Measurements from ENCODE around the gene CD59.

CD59 gene, protein sequence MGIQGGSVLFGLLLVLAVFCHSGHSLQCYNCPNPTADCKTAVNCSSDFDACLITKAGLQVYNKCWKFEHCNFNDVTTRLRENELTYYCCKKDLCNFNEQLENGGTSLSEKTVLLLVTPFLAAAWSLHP

DNA sequence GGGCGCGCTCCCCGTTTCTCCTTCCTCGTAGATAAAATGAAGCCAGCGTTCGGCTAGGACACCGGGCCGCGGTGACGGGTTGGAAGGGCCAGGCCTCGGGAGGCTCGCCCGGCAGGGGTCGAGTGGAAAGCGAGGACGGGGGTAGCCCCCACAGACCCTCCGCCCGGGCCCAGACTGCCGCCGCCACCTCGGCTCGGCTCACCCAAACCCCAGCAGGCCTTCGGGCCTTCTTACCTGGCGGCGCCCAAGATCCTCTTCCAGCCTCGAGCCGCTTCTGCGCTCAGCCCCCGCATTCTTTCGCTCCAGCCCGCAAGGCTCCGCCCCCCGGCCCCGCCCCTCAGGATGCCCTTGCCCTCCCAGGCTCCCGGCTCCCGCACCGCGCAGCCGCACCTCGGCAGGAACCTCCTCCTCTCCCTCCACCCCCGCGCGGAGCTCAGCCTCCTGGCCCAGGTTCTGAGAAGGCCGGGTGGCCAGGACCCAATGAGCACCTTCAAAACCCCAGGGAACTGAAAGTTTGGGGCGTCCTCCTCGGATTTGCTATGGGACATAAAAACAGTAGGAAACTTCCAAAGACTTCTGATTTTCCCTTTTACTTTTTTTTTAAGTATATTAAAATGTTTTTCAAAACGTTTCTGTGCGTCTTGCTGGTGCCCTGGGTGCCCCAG, at the start of gene CD59:
Gene CD59, minus strand, starts transcription at position 276 of the 665 bp plus-strand sequence. CDS start 13,978 bp downstream, outside the sequence.
- DNase-seq (ENCODE audit: low read depth in 3 of 3): peak; percentile 87 to 94 (median 89)

DNA sequence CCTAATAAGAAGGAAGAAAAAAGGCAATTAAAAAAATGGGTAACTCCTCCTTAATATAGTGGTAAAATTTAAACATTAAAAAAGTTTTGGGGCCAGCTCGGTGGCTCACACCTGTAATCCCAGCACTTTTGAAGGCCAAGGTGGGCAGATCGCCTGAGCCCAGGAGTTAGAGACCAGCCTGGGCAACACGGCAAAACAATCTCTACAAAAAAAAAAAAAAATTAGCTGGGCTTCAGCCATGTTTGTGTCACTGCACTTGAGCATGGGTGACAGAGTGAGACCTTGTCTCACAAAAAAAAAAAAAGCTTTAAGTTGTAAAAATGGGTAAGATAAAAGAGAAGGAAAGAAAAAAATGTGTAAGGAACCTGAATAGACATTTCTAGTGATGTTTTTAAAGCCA, 49.4 kb upstream of the CD59 start:
- no peak for DNase-seq (ENCODE audit: low read depth in 3 of 3)

DNA sequence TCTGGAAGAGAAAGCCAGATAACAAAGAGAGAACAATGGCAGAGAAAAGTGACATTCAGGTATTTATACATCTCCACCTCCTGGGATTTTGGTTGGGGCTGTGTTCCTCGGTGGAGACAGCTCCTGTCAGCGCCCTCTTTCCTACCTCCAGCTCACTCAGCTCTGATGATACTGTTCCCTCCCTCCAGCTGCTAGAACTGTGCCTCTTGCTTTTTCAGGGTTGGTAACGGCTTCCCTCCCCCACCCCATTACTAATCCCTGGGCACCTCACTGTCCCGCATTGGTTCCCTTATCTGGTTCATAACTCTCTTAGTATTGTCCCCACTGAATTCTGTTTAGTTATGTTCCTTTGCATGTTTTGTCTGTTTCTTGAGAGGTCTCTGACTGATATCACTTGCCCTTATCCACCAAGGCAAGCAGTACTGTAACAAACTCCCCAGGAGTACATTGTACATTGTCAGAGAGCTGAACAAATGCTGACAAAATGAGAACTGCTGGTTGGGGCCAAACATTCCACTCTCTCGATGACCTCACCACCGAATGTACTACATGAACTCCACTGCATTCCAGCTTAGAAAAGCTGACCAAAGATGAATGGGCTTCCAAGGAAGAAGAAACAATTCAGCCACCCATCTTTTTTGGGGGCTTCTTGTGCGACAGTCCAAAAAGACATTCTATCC, 43.8 kb upstream of the CD59 start:
- DNase-seq (ENCODE audit: low read depth in 3 of 3): no peak

DNA sequence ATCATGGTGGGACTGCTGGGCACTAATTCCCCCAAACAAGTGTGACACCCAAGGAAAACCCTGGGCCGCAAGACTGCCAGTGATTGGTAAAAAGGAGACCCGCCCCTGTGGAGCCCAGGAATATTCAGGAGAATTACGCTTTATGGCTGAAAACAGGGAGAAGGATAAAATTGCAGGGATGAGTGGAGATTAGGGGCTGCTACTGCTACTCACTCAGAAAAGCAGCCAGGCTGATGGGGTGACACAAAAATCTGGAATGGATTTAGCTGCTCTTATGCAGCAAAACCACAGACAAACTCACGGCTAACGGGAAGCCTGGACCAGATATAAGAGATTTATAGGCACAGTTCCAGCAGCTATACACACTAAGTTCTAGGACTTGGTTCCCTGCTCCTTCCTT, 42.5 kb upstream of the CD59 start:
- no peak for DNase-seq (ENCODE audit: low read depth in 3 of 3)

DNA sequence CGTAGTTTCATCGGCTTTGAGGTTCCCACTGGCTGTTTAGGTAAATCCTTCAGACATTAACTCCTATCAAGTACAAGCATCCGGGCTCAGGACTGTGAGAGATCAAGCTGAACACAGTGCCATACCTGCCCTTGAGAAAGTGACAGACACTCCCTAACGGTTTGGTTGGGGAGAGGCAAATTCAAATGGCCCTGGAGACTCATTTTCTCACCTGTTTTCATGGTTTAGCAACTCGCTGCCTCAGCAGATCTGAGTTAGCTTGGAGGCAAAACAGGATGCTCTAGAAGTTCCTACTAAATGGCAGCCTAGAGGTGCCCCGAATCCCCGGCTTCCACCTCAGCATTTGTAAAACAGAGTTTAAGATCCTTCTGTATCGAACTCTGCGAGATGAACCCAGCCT, 41.7 kb upstream of the CD59 start:
- no peak for DNase-seq (ENCODE audit: low read depth in 3 of 3)

DNA sequence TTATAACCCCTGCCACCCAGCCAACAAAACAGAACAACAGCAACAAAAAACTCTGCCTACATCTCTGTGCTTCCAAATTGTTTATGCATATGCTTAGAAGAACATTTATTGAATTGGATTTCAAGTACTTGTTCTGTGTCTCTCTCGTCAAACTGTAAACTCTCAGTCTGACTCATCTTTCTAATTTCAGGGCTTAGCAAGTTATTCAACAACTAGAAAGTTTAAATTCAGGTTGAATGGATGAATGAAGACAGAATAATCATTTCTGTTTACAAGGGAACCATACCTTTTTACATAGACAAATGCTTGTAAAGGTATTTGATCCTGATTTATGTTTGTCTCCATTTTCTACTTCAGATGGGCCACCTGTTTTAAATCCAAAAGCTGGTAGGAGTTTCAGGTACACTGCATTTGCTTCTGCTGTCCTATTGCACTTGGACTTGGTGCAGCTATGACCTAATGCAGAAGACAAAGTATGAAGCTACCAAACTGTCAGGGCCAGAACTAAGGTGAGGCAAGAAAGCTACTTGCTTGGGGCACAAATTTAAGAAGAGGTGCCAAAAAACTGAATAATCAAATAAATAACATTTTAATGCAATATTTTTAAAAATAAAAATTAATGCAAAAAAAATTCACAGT, 39.7 kb upstream of the CD59 start:
- DNase-seq (ENCODE audit: low read depth in 3 of 3): no peak

DNA sequence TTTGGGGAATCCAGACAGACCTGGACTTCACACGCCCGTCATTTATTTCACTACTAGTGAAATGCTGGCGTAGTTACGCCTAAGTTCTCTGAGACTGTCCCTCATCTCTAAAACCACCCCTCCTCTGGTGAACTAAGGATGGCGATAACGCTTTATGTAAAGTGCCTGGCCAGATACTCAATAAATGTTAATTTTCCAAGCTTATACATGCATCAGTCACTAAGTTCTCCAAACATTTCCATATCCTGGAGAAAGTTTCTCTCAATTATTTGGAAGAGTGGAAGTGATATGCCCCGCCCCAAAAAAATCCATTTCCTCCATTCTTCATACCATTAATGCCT, 39.2 kb upstream of the CD59 start:
- no peak for DNase-seq (ENCODE audit: low read depth in 3 of 3)

DNA sequence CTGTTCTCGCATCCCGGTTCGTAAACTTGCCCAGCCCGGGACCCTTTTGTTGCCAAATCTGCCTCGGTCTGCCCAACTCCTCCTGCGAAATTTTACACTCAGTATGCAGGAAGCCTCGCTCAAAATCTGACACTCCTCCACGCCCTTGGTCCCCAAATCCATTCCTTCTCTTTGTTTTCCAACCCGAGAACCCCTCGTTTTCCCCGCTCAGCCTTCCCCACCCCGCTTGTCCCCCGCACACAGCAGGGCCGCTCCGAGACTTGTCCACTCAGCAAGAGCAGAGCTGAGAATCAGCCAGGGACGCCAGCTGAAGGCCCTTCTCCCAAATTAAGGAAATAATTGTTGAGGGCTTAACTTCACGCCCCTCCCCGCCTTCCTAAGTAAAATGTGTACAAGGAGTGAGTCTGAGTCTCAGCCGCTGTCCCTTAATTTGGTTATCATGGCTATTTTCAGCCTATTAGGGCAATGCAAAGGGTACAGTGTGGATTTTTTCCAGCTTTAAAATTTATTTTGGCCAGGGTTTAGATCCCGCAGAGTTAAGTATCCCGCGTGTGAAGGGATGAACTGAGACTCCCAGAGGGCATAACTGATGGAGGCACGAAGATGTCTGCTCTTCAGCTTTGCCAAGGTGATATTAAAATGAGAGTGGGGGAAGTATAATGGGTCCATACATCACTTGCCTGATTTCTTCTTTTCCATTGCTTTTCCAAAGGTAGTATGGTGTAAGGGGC, 38.7 kb upstream of the CD59 start:
- DNase-seq (ENCODE audit: low read depth in 3 of 3): no peak

DNA sequence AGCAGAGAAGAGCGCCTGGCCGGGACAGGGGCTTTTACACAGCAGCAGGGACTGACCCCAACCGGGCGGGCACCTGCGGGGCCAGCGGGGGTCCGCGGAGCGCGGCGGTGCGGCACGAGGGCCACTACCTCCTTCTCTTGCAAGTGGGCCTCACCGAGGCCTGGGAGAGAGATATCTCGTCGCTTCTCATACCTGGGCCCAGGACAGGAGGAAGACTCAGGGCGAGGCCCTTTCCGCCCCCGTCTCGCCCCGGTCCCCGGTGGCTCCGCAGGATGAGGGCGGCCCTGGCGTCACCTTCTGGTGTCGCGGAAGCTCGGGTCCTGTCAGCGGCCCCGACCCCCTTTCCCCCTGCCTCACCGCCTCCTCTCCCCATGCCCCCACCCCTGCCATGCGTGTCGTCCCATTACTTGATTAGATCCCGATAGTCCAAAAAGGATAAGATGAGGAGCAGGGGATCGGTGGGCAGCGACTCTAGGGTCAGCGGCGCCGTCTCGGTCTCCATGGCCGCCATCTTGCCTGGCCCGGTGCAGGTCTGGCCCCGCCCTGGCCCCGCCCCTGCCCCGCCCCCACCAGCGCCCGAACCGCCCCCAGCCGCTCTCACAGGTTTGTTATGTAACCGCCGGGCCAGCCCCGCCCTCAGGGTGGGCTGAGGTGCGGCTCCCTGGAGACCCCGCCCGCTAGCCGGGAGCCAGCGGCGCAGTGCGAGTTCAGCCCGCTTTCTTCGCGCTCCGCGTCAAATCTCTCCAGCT, 37.9 kb upstream of the CD59 start, which contains the start of gene FBXO3:
Gene FBXO3, minus strand, starts transcription at position 534 of the 749 bp plus-strand sequence. Its CDS starts 23 bp downstream, at position 511.
- DNase-seq (ENCODE audit: low read depth in 3 of 3): peak; percentile 68 to 80 (median 76)

DNA sequence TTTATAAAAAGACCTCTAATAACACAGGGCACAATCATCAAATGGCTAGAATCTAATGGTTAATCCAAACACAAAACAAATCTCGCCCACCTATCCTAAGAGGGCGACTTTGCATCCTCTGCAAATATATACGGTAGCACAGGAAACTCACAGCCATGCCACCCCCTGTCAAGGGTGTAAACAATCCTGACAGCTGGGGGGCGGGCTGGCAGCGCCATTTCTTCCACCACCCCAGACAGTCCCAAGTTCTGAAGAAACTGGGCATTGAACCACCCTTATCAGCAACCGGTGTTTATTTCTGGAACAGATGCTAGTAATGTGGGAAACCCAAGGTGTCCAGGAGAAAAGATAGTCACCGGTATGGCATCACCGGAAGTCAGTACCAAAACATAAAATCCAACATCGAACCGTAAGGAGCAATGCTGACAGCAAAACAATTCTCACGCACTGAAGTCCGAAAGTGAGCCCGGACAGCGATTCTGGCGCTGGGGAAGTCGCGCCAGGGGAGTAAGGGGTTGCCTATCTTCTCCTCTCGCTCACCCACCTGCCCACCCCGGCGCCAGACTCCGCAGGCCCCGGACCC, 37.3 kb upstream of the CD59 start:
- peak in 1 of 3 experiments; percentile 6 for DNase-seq (ENCODE audit: low read depth in 3 of 3)

DNA sequence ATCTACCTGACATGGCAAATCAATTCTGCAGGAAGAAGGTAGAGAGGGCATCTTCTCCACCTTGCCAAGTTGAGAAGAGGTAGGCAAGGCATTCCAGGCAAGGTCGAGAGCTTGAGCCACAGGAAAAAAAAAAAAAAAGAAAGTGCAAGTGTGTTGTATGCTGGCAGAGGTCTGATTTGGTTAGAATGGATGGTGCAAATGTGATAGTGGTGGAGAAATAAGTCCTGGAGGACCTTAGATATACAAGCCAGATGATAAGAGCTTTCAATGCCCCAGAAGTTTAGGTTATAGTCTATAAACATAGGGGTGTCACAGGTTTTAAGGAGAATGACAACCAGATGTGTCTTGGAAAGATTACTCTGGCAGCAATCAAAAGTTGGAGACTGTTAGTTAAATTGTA, 36.6 kb upstream of the CD59 start:
- DNase-seq (ENCODE audit: low read depth in 3 of 3): no peak

DNA sequence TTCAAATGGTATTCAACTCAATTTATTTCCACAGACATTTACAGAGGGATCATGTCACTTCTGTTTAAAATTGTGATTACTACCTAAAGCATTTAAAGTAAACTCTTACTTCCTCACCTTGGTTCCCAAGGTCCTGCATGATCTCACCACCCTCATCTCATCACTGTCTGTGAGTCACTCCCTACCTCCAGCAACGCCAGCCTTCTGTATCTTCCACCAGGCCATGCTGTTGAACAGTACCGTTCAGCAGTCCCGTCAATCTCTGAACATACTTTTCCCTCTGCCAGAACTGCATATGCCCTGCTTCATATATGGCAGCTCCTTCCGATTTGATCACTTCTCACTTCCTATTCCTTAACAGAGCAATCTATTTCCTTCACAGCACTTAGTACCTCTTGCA, 36.1 kb upstream of the CD59 start:
- no peak for DNase-seq (ENCODE audit: low read depth in 3 of 3)

DNA sequence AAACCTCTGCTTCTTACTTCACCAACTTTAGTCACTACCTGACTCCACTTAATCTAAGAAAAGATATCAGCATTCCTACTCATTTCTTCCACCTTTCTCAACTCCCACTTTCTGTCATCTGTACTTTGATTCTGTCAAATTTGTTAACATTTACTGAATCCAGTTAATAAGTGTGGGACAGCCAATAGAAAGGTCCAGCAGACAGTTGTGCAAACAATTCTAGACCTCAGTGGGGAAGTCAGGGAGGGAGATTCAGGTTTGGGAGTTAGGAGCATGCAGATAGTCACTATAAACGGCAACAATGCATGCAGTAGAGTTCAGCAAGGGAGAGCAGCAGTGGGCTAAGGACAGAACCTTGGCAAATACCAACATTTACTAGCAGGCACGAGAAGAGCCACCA, 34.0 kb upstream of the CD59 start:
- no peak for DNase-seq (ENCODE audit: low read depth in 3 of 3)

DNA sequence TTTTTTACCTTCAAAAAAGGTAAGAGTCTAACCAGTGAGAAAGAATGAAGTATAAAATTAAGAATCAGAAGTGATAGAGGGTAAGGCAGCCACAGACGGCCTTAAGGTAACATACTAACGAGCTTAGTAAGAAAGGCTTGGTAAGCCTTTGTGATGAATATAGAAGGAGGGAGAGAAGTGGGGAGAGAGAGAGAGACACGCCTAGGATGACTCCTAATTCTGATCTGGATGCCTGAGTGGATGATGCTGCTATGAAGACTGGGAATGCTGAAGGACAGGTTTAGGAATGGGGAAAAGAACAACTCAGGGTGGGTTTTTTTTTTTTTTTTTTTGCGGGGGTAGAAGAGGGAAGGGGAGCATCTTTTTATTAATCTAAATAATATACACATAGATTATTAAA, 33.3 kb upstream of the CD59 start:
- no peak for DNase-seq (ENCODE audit: low read depth in 3 of 3)

DNA sequence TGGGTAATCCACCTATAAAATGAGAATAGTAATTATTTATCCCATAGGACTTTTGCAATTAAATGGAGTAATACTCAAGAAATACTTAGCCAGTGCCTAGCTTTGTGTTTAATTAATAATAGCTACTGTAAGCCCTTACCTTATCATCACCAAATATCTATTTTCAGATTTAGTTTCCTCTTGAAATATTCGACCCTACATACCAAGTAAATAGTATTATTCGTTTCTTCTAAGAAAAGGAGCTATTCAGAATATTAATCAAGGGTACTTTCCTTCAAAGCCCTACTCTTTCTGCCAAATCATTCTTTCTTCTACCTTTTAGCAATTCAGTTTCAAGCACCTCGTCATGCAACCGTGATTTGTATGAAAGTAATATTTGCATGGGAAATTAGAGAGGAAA, 31.4 kb upstream of the CD59 start:
- no peak for DNase-seq (ENCODE audit: low read depth in 3 of 3)

DNA sequence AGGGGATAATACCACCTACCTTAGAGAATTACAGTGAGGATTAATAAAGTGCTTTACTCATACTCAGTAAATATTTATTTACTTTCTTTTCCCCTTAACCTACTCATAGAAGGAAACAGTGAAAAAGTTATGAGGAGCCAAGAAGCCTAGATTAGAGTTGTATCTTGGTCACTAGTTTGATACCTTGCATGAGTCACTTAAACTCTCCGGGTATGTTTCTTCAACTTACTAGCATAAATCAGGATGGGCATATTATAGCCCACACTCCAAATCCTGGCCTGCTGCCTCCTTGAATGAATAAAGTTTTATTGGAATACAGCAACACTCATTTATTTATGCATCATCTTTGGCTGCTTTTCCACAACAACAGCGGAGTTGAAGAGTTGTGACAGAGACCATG, 29.9 kb upstream of the CD59 start:
- DNase-seq (ENCODE audit: low read depth in 3 of 3): no peak

DNA sequence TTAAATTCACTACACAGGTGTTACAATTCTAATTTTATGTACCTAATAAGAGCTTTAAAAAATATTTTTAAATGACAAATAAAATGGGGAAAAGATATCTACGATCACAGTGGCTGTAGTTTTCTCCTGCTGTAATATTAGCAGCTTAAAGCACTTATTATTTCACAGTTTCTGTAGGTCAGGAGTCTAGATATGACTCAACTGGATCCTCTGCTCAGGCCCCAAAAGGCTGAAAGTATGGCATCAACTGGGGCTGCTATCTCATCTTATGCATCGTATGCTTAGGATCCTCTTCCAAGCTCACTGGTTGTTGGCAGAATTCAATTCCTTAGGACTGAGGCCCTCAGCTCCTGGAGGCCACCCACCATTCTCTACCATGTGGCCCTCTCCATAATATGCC, 25.2 kb upstream of the CD59 start:
- DNase-seq (ENCODE audit: low read depth in 3 of 3): no peak

DNA sequence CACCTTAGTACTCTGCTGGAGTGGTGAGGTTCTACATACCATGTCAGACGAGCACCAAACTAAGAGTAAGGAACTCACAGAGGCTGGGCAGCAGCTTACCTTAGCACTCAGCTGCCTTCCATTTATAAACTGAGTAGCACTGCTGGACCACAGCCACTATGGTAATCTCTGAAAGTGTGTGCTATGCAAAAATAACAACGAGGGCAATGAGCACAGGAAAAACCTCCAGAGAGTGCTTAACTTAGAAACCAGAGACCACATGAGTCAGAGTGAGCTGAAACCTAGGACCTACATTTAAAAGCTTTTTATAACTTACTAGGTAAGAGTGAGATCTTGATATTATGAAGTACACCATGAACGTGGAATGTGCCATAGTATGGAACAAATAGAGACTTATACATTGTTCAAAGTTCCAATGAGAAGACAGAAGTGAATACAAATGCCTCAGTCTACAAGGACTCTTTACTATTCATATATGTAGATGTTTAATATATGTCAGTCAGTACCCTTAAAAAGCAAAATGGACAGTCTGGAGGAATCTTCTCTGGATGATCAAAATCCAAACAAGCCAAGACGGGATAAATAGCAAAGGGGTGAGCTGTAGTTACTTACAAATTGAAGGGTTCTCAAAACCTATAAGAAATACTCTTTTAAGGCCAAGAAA, 17.2 kb upstream of the CD59 start:
- DNase-seq (ENCODE audit: low read depth in 3 of 3): no peak

DNA sequence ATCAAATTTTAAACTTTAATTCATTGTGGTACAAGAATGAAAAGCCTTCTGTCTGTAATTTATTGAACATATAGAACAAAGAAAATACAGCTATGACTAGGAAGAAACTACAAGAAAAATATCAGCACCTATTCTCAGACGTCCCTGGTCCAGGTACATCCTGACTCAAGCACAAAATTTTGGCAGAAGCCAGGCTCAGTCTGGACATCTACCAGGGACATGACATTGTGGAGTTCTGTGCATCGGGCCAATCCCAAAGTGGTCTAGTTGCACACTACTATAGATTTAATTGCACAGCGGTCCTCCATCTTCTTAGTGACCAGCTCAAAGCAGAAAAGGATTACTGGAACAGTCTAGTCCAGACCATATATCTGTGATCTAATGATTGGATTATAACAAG, 15.7 kb upstream of the CD59 start:
- no peak for DNase-seq (ENCODE audit: low read depth in 3 of 3)

DNA sequence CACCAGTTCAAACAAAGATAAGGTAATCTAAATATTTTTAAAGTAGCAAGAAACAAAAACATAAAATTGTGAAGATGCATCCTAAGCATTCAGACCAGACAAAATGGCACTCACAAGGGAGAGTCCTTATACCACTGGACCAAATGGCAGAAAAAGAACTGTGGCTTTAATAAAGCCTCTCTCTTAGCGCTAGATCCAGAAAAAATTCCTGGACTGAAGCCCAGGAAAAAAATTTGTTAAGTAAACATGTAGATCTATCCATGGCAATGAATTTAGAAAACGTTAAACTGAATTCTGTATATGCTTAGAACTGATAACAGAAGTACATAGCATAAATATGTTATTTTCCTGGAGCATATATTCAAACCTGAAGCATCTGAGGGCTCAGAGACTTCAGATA, 11.8 kb upstream of the CD59 start:
- no peak for DNase-seq (ENCODE audit: low read depth in 3 of 3)

DNA sequence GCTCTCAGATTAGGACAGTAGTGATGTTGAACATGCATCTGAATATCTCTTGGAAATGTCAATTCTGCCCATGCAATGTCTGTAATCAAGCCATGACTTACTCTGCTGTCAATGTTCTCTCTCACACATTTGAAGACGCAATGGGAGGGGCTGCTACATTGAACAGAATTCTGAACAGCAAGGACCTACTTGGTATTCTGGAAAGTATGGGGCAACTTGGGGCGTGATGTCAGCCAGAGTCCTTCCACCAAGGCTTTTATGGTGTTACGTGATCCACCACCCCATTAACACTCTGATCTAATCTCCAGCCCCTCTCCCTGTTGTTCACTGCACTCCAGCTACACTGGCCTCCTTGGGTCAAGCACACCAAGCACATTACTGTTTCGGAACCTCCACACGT, 7.1 kb upstream of the CD59 start:
- DNase-seq (ENCODE audit: low read depth in 3 of 3): no peak
